Common myeloid progenitor, CD34-positive (primary cell): Measurements from ENCODE around the gene STKLD1.

ENCODE experiments used
- CTCF ChIA-PET: fragments of 350-600 bp; sonication (Branson Sonifier 250); formaldehyde crosslinking; loops from one replicate; lab custom pipeline; 2021; ENCODE audit warnings: antibody characterized with exemption; lab: Charles Lee
- POLR2A ChIA-PET: fragments of 350-600 bp; sonication (Branson Sonifier 250); formaldehyde crosslinking; loops from one replicate; lab custom pipeline; 2021; ENCODE audit warnings: antibody characterized with exemption; lab: Charles Lee
- DNase-seq, 3 donors: peaks; one replicate each; pipeline versions ENCODE4 v3.0.0 to v3.0.0-alpha.2; 2013
- H3K27ac ChIP-seq, 2 experiments: 1 replicate in 1 of 2; 2 replicates in 1 of 2; pipeline ENCODE4 v1.7.0; 2013; ENCODE audit warnings: inconsistent platforms in 2 of 2, low read length in 2 of 2, mild to moderate bottlenecking in 2 of 2, low read depth in 1 of 2, moderate library complexity in 1 of 2; ENCODE audit not compliant: severe bottlenecking in 2 of 2, insufficient read depth in 1 of 2, poor library complexity in 1 of 2
- H3K27me3 ChIP-seq, 5 experiments: replicated peaks in 2 of 5; 1 replicate in 3 of 5; 2 replicates in 2 of 5; pipeline versions ENCODE4 v1.6.1 to v1.7.0; 2013; ENCODE audit warnings: low read length in 4 of 5, mild to moderate bottlenecking in 2 of 5, moderate library complexity in 2 of 5, inconsistent platforms in 1 of 5; ENCODE audit not compliant: insufficient read depth in 5 of 5, control insufficient read depth in 4 of 5
- H3K36me3 ChIP-seq, 4 experiments: 1 replicate in 2 of 4; 2 replicates in 2 of 4; pipeline versions ENCODE4 v1.6.1 to v1.7.0; 2013; ENCODE audit warnings: low read length in 3 of 4, control low read depth in 1 of 4, mild to moderate bottlenecking in 1 of 4; ENCODE audit not compliant: control insufficient read depth in 4 of 4, insufficient read depth in 4 of 4
- H3K4me1 ChIP-seq, 4 experiments: 1 replicate in 3 of 4; 2 replicates in 1 of 4; pipeline versions ENCODE4 v1.6.1 to v1.7.1; 2013; ENCODE audit warnings: low read length in 3 of 4, mild to moderate bottlenecking in 3 of 4, control low read depth in 1 of 4, inconsistent platforms in 1 of 4, moderate library complexity in 1 of 4; ENCODE audit not compliant: control insufficient read depth in 4 of 4, insufficient read depth in 4 of 4; ENCODE audit errors: control extremely low read depth in 1 of 4
- H3K4me3 ChIP-seq, 7 experiments: 1 replicate in 4 of 7; 2 replicates in 3 of 7; pipeline versions ENCODE4 v1.5.1 to v1.7.0; 2013; ENCODE audit warnings: mild to moderate bottlenecking in 7 of 7, low read length in 6 of 7, moderate library complexity in 6 of 7, inconsistent platforms in 2 of 7, low read depth in 2 of 7, control low read depth in 1 of 7; ENCODE audit not compliant: insufficient read depth in 4 of 7, control insufficient read depth in 1 of 7; ENCODE audit errors: extremely low read depth in 1 of 7
- H3K9me3 ChIP-seq, 5 experiments: 1 replicate in 4 of 5; 2 replicates in 1 of 5; pipeline versions ENCODE4 v1.6.1 to v1.7.1; 2013; ENCODE audit warnings: low read length in 4 of 5, mild to moderate bottlenecking in 2 of 5, inconsistent platforms in 1 of 5, low read depth in 1 of 5, moderate library complexity in 1 of 5; ENCODE audit not compliant: control insufficient read depth in 4 of 5, insufficient read depth in 2 of 5; ENCODE audit errors: control extremely low read depth in 1 of 5
- WGBS: methylation state at CpG from one replicate; pipeline ENCODE4 v1.1.5; 2013; ENCODE audit not compliant: insufficient coverage; 5-methylcytosine and 5-hydroxymethylcytosine counted together

STKLD1 gene

DNA sequence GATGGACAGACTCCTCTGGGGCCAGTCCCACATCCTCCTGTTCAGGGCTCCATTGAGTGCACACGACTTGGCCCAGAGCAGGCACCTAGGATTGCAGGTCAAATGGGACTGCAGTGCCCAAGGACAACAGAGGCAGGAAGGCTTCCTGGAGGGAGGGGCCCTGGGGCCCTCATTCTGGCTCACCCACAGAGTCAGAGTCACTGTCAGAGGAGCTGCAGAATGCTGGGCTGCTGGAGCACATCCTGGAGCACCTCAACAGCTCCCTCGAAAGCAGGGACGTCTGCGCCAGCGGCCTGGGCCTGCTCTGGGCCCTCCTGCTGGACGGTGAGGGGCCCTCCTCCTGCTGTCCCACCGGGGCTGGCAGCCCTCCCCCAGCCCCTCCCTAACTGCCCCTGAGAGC lies 26.5 kb downstream of the STKLD1 start:
- H3K4me1 ChIP-seq: no peaks in the 10 kb centered on the region
- ChIA-PET CTCF (interaction anchor here (0.7 to 5.4 kb wide), 10 partner anchors 9 to 225 kb away, joined by 3 to 52 read pairs (median 4); no protein-coding TSS in a partner anchor), POLR2A (no interaction called here)
- no peak for DNase-seq
- H3K27me3 ChIP-seq: no peaks in the 10 kb centered on the region
- 85% methylated on average over 7 of the region's 7 CpGs for WGBS
- H3K4me3 ChIP-seq: no peak overlapping the region
- no peaks in the 10 kb centered on the region for H3K9me3 ChIP-seq
- no peak overlapping the region for H3K27ac ChIP-seq
- peaks cover 2 to 49% (median 35%) of the 10 kb centered on the region in 4 experiments for H3K36me3 ChIP-seq

DNA sequence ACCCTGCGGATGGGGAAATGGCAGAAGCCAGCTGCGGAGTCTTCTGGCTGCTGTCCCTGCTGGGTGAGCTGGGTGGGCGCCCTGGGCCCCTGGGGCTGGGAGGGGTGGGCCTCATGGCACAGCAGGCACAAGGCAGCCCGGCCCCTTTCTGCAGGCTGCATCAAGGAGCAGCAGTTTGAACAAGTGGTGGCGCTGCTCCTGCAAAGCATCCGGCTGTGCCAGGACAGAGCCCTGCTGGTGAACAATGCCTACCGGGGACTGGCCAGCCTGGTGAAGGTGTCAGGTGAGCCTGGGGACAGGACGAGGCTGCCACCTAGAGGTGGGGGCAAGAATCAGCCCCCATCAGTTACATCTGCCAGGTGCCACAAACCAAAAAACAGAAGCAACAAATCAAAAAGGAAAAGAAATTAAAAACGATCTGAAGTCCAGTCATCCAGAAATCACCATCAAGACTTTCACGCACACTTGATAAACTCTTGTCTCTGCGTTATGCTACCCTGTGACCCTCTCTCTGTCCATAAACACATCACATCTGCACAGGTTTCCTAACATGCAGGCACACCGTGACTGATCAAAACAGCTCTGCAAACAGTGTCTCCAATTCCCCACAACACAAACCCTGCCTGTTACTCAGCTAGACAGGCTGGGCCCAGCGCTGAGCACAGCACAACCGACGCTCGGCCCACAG lies 27.7 kb downstream of the STKLD1 start:
- peaks cover 2 to 58% (median 40%) of the 10 kb centered on the region in 4 experiments for H3K36me3 ChIP-seq
- CTCF ChIA-PET: interaction anchor here (0.8 to 5.4 kb wide), 19 partner anchors 8 to 227 kb away, joined by 3 to 52 read pairs (median 4); partner anchors contain the start of genes SURF1 and SURF2

DNA sequence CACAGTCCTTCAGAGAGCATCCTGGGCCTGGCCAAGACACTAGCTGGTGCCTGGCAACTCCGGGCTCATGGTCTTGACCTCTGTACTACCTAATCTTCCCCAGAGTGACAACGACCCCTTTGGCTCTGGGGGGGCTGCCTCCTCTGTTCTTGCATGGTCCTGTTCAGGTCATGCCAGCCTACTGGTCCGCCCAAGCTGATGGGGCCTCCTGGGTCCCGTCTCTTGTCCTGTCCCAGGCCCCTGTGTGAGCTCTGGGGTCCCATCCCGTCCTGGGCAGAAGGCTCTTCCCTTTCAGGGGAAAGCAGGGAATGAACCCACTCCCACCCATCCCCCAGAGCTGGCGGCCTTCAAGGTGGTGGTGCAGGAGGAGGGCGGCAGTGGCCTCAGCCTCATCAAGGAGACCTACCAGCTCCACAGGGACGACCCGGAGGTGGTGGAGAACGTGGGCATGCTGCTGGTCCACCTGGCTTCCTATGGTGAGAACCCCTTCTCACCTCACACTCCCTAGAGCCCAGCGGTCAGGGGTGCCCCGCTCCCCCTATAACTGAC lies 28.4 kb downstream of the STKLD1 start:
- no peak for DNase-seq
- H3K36me3 ChIP-seq: peaks cover 2 to 63% (median 44%) of the 10 kb centered on the region in 4 experiments
- H3K9me3 ChIP-seq: no peaks in the 10 kb centered on the region
- POLR2A ChIA-PET: no interaction called here
- H3K4me3 ChIP-seq: no peak overlapping the region
- 99% methylated on average over 6 of the region's 12 CpGs for WGBS
- H3K27me3 ChIP-seq: no peaks in the 10 kb centered on the region
- CTCF ChIA-PET: interaction anchor here (0.6 to 5.4 kb wide), 17 partner anchors 8 to 218 kb away, joined by 3 to 52 read pairs (median 3); partner anchors contain the start of genes SURF1 and SURF2
- no peak overlapping the region for H3K27ac ChIP-seq
- no peaks in the 10 kb centered on the region for H3K4me1 ChIP-seq

More for the DNA sequence above, 27.7 kb downstream of the STKLD1 start:
- Histone ChIP-seq H3K27me3 (no peaks in the 10 kb centered on the region), H3K27ac (no peak overlapping the region), H3K4me1 (no peaks in the 10 kb centered on the region), H3K9me3 (no peaks in the 10 kb centered on the region), H3K4me3 (no peak overlapping the region)
- DNase-seq: peak; percentile 49 to 67 (median 65)
- POLR2A ChIA-PET: no interaction called here
- 83% methylated on average over 13 of the region's 16 CpGs for WGBS

DNA sequence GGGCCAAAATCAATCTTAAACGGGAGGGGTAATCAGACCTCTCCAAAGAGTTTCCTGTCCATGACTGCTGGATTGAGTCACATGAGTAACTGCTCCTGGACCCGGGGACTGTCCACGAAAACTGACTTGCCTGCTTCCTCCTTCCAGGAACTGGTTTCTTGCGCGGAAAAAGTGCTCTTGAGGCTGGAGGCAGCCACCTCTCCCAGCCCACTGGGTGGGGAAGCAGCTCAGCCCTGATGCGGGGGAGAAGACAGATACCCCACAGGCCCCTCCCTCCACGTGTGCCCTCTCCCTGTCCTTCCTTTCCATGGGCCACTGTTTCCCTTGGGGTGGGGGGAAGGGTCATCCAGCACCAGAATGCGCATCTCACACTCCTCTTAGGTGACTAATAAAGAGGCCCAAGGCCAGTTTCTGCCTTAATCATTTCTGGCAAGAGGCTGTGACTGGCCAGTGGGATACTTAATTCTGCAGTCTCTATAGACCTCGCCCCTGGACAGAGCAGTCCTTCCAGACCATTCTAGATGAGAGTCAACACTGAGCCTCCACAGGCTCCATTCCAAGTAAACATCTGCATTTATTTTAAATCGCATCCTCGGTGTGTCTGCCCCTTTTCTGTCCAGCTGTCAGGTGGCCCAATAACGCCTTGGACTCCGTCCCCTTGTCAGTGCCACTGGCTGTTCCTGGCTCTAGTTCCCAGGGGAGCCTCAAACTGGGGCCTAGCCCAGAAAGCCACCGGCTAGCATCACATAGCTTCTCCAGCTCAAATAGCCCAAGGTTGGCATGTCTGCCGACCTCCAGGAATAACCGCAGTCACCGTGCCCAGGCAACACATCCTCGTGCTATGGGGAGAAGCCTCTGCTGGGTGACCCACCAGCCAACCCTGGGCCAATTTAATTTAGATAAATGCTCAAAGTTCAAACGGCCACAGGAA lies 29.6 kb downstream of the STKLD1 start:
- Histone ChIP-seq H3K36me3 (peaks cover 2 to 73% (median 55%) of the 10 kb centered on the region in 4 experiments), H3K9me3 (no peaks in the 10 kb centered on the region), H3K27me3 (no peaks in the 10 kb centered on the region), H3K4me3 (no peak overlapping the region), H3K27ac (peak overlapping the region in 1 of 2 experiments; percentile 27), H3K4me1 (no peaks in the 10 kb centered on the region)
- DNase-seq: no peak
- ChIA-PET POLR2A (no interaction called here), CTCF (interaction anchor here (0.6 to 5.4 kb wide), 8 partner anchors 10 to 219 kb away, joined by 3 to 52 read pairs (median 4); no protein-coding TSS in a partner anchor)
- 84% methylated on average over 15 of the region's 19 CpGs for WGBS

DNA sequence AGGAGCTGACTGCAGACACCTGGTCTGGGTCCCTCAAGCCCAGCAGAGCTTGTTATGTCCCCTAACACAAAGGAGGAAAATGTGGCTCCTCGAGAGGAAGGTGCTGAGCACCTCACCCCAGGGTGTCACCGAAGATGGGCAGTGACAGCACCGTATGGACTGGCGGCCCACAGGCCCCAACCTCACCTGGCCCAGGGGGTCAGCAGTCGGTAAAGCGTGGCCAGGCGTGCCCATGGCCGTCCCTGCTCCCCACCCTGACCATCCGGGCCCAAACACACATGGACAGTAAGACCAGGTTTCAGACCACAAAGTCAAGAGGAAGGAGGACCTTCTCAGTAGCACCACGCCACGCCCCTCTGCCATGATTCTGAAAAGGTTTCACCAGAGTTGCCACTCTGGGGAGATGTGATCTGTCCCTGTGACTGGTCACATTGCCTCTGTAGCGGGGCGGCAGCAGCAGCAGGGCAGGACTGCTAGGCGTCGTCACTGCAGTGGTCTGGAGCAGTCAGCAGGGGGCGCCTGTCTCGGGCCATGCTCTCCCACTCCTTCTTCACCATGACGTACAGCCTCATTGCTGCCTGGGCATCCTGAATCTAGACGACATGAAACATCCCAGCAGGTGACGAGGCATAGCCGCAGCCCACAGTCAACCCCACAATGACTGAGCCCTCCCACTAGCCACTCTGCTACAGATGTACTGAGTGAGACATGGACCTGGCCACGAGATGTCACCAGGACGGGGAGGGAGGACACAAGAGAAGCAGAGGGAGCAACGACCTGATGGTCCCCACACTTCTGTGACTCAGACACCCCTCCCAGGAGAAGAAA lies 30.5 kb downstream of the STKLD1 start:
- no peak overlapping the region for H3K27ac ChIP-seq
- CTCF ChIA-PET: interaction anchor here (0.9 to 5.4 kb wide), 3 partner anchors 9 to 82 kb away, joined by 5 to 52 read pairs (median 6); no protein-coding TSS in a partner anchor

DNA sequence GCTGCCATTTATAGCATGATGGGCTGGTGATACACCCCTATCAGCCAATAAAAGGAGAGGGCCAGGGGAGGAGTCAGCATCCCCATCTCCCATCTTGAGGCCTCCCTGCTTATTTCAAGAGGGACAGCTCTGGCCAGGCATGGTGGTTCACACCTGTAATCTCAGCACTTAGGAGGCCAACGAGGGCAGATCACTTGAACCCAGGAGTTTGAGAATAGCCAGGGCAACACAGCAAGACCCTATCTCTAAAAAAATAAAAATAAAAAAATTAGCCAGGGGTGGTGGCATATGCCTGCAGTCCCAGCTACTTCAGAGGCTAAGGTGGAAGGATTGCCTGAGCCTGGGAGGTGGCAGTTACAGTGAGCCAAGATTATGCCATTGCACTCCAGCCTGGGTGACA lies 31.9 kb downstream of the STKLD1 start:
- Histone ChIP-seq H3K4me3 (no peak overlapping the region), H3K4me1 (no peaks in the 10 kb centered on the region), H3K36me3 (peaks cover 2 to 84% (median 66%) of the 10 kb centered on the region in 4 experiments), H3K27me3 (no peaks in the 10 kb centered on the region), H3K9me3 (no peaks in the 10 kb centered on the region), H3K27ac (no peak overlapping the region)
- ChIA-PET CTCF (interaction anchor here (1.0 kb wide), 1 partner anchor 76 kb away, joined by 4 read pairs; no protein-coding TSS in a partner anchor), POLR2A (no interaction called here)
- WGBS: 100% methylated on average over 1 of the region's 1 CpG
- no peak for DNase-seq

More for the DNA sequence above, 30.5 kb downstream of the STKLD1 start:
- Histone ChIP-seq H3K4me3 (no peak overlapping the region), H3K4me1 (no peaks in the 10 kb centered on the region), H3K27me3 (no peaks in the 10 kb centered on the region), H3K9me3 (no peaks in the 10 kb centered on the region), H3K36me3 (peaks cover 2 to 81% (median 60%) of the 10 kb centered on the region in 4 experiments)
- 69% methylated on average over 18 of the region's 24 CpGs for WGBS
- DNase-seq: peak; percentile 78 to 88 (median 87)
- POLR2A ChIA-PET: no interaction called here
